ENCODE measurements around the gene TNC. TPM values are rescaled to one million over a fixed set of nuclear protein-coding genes. Genes with fewer than 3 reads are reported as not detected.

Gene TNC
- total and polyA plus RNA-seq, 2 donors (not counting 3 experiments of a cell fraction or from before 2014, with no cell fraction given), result 0.29 TPM; not detected in 1

DNA sequence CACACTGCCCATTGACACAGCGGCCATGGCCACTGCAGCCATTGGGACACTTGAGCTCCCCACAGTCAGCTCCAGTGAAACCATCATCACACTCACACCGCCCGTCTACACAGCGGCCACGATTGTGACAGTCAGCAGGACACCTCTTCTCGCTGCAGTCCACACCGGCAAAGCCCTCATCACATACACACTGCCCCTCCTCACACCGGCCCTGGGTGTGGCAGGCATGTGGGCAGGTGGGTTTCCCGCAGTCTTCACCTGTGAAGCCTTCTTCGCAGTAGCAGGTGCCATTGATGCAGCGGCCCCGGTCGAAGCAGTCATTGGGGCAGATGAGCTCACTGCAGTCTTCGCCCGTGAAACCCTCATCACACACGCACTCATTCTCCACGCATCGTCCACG, 31.5 kb downstream of the TNC start:
- no peaks in the 10 kb centered on the region for H3K9me3 ChIP-seq (replicated peaks; ENCODE audit: control insufficient read depth, insufficient read depth, low read length)
- CTCF ChIA-PET, result no interaction called here
- TF ChIP-seq GATA2 (IDR thresholded peaks at IDR 0.05; ENCODE audit: insufficient read depth, insufficient read length, low read depth, low read length) (no peak), MYC (IDR thresholded peaks at IDR 0.05; ENCODE audit: low read depth, low read length) (no peak), MAX (IDR thresholded peaks at IDR 0.05; ENCODE audit: insufficient read depth, insufficient read length) (no peak), EZH2 (IDR thresholded peaks at IDR 0.05; ENCODE audit: borderline replicate concordance, low read depth, low read length, severe bottlenecking) (no peak), JUN (IDR thresholded peaks at IDR 0.05; ENCODE audit: borderline replicate concordance, insufficient read depth, insufficient read length, low read depth) (no peak), FOS (IDR thresholded peaks at IDR 0.05; ENCODE audit: borderline replicate concordance, insufficient read depth, low read length) (no peak), POLR2A (IDR thresholded peaks at IDR 0.05; ENCODE audit: low read depth, low read length) (no peak), POLR2AphosphoS5 (IDR thresholded peaks at IDR 0.05; ENCODE audit: insufficient read depth, low read depth, low read length) (no peak), CTCF (IDR thresholded peaks at IDR 0.05; ENCODE audit: extremely low read depth in 1 of 2, insufficient read depth in 1 of 2, low read depth in 1 of 2, low read length in 2 of 2) (no peak)
- no peaks in the 10 kb centered on the region for H3K9me1 ChIP-seq (replicated peaks; ENCODE audit: control insufficient read depth, extremely low read depth, insufficient read depth, low read length)
- H2AFZ ChIP-seq (ENCODE audit: low read depth, low read length), result no peak overlapping the region
- DNase-seq (ENCODE audit: low read depth, low spot score) (no peak), FAIRE-seq (no peak)
- no peaks in the 10 kb centered on the region for H3K4me1 ChIP-seq (ENCODE audit: control insufficient read depth, extremely low read depth, insufficient read depth, low read length)
- dilution Hi-C loops (cut with MboI; ENCODE audit: extremely low pct_ligation_motif_present, low sequenced_read_pairs) (no loop called here), intact Hi-C loops (cut with micrococcal nuclease) (no loop called here)
- no TSS peak for BruUV-seq (replicated peaks)
- no peak overlapping the region for H3K27ac ChIP-seq (ENCODE audit: insufficient read depth, low read depth, low read length)
- no peaks in the 10 kb centered on the region for H3K79me2 ChIP-seq (ENCODE audit: control insufficient read depth, insufficient read depth, low read length)
- no peaks in the 10 kb centered on the region for H3K27me3 ChIP-seq (ENCODE audit: control insufficient read depth in 2 of 2, insufficient read depth in 2 of 2, low read length in 2 of 2)
- no peak overlapping the region for H3K9ac ChIP-seq (replicated peaks; ENCODE audit: extremely low read depth, insufficient read depth, low read length)
- no peak overlapping the region for H3K4me3 ChIP-seq (replicated peaks in 1 of 3; ENCODE audit: insufficient read depth in 1 of 3, low read depth in 1 of 3, low read length in 3 of 3)
- H3K36me3 ChIP-seq (ENCODE audit: control insufficient read depth in 2 of 2, extremely low read depth in 1 of 2, insufficient read depth in 2 of 2, low read length in 2 of 2), result no peaks in the 10 kb centered on the region
- POLR2A ChIA-PET, result no interaction called here
- no peaks in the 10 kb centered on the region for H4K20me1 ChIP-seq (replicated peaks; ENCODE audit: control insufficient read depth, extremely low read depth, insufficient read depth, low read length)
- no peak overlapping the region for H3K4me2 ChIP-seq (ENCODE audit: insufficient read depth, low read length)

Measured in endothelial cell of umbilical vein (primary cell).